Mesendoderm (in vitro differentiated cells): ENCODE results near the gene DCHS1.

Source experiments
- DNase-seq: peaks from one replicate; pipeline ENCODE4 v3.0.0; 2013
- H2AK5ac ChIP-seq: 2 replicates; pipeline ENCODE4 v1.6.1; 2013; ENCODE audit warnings: low read length, inconsistent platforms
- H2BK120ac ChIP-seq: 2 replicates; pipeline ENCODE4 v1.6.1; 2013; ENCODE audit warnings: low read depth, mild to moderate bottlenecking, low read length, moderate library complexity, mixed read lengths
- H2BK15ac ChIP-seq: replicated peaks from 2 replicates; pipeline ENCODE4 v1.6.1; 2013; ENCODE audit warnings: low read depth, mild to moderate bottlenecking, moderate library complexity
- H2BK5ac ChIP-seq: 2 replicates; pipeline ENCODE4 v1.6.1; 2013; ENCODE audit warnings: low read length, inconsistent platforms
- H3K18ac ChIP-seq: 2 replicates; pipeline ENCODE4 v1.6.1; 2013; ENCODE audit warnings: mild to moderate bottlenecking, low read length, mixed read lengths
- H3K23ac ChIP-seq: one replicate; pipeline ENCODE4 v1.6.1; 2013; ENCODE audit warnings: low read length
- H3K27ac ChIP-seq: 2 replicates; pipeline ENCODE4 v1.5.1; 2013; ENCODE audit warnings: low read depth, mild to moderate bottlenecking, inconsistent platforms, low read length, moderate library complexity
- H3K27me3 ChIP-seq: 2 replicates; pipeline ENCODE4 v1.6.1; 2013; ENCODE audit warnings: low read length, control low read depth, mild to moderate bottlenecking, inconsistent platforms; ENCODE audit not compliant: insufficient read depth, poor library complexity
- H3K36me3 ChIP-seq: 2 replicates; pipeline ENCODE4 v1.6.1; 2013; ENCODE audit warnings: low read length, inconsistent platforms; ENCODE audit not compliant: control insufficient read depth, insufficient read depth
- H3K4ac ChIP-seq: one replicate; pipeline ENCODE4 v1.6.1; 2013; ENCODE audit warnings: low read depth, mild to moderate bottlenecking, low read length, moderate library complexity
- H3K4me1 ChIP-seq: 2 replicates; pipeline ENCODE4 v1.6.1; 2013; ENCODE audit warnings: low read depth, low read length, inconsistent platforms; ENCODE audit not compliant: control insufficient read depth
- H3K4me2 ChIP-seq: 2 replicates; pipeline ENCODE4 v1.6.1; 2013; ENCODE audit warnings: low read length
- H3K4me3 ChIP-seq: 2 replicates; pipeline ENCODE4 v1.5.1; 2013; ENCODE audit warnings: mild to moderate bottlenecking, low read length
- H3K56ac ChIP-seq: one replicate; pipeline ENCODE4 v1.6.1; 2013; ENCODE audit warnings: low read length
- H3K79me1 ChIP-seq: 2 replicates; pipeline ENCODE4 v1.6.1; 2013; ENCODE audit warnings: low read length, inconsistent platforms
- H3K79me2 ChIP-seq: 2 replicates; pipeline ENCODE4 v1.6.1; 2013; ENCODE audit warnings: mild to moderate bottlenecking, low read length; ENCODE audit not compliant: control insufficient read depth, insufficient read depth
- H3K9ac ChIP-seq: 2 replicates; pipeline ENCODE4 v1.6.1; 2013; ENCODE audit warnings: low read length, inconsistent platforms
- H4K5ac ChIP-seq: one replicate; pipeline ENCODE4 v1.6.1; 2013; ENCODE audit warnings: low read length
- H4K8ac ChIP-seq: one replicate; pipeline ENCODE4 v1.6.1; 2013; ENCODE audit warnings: low read depth, mild to moderate bottlenecking, control low read depth, low read length, moderate library complexity
- WGBS: extraction: QIAGEN DNeasy Blood & Tissue Kit; methylation state at CpG from one replicate; pipeline ENCODE4 v1.1.7; 2013; ENCODE audit warnings: low lambda C conversion rate, missing lambda C conversion rate; ENCODE audit not compliant: insufficient coverage; ENCODE audit errors: extremely low coverage; 5-methylcytosine and 5-hydroxymethylcytosine counted together

DCHS1 gene

DNA sequence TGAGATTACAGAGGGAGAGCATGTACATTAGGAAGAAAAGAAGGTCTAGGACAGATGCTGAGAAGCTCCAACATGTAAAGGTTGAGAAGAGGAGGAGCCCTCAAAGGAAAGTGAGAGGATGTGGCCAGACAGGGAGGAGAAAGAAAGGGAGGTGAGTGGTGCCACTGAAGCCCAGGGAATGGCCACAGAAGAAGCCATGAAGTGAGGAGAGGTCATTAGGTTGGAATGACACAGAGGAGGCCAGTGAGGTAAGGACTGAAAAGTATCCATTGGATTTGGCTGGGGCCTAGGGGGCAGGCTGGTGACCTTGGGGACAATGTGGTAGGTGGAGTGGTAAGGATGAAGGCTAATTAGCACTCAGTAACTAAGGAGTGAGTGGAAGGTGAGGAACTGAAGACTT lies 3.0 kb upstream of the DCHS1 start:
- H3K36me3 ChIP-seq, result no peaks in the 10 kb centered on the region
- DNase-seq, result no peak
- no peak overlapping the region for H3K4me3 ChIP-seq
- H3K9ac ChIP-seq, result no peak overlapping the region
- H2AK5ac ChIP-seq, result no peak overlapping the region
- no peak overlapping the region for H3K56ac ChIP-seq
- no peak overlapping the region for H3K23ac ChIP-seq
- no peak overlapping the region for H3K27ac ChIP-seq
- H4K8ac ChIP-seq, result no peak overlapping the region
- peaks cover 6% of the 10 kb centered on the region for H3K27me3 ChIP-seq
- H3K79me1 ChIP-seq, result no peaks in the 10 kb centered on the region
- no peak overlapping the region for H3K4ac ChIP-seq
- H3K4me1 ChIP-seq, result peaks cover 5% of the 10 kb centered on the region
- no peak overlapping the region for H2BK5ac ChIP-seq
- no peak overlapping the region for H4K5ac ChIP-seq
- no peak overlapping the region for H2BK15ac ChIP-seq
- H3K4me2 ChIP-seq, result no peak overlapping the region
- H2BK120ac ChIP-seq, result no peak overlapping the region
- no peaks in the 10 kb centered on the region for H3K79me2 ChIP-seq
- no peak overlapping the region for H3K18ac ChIP-seq

DNA sequence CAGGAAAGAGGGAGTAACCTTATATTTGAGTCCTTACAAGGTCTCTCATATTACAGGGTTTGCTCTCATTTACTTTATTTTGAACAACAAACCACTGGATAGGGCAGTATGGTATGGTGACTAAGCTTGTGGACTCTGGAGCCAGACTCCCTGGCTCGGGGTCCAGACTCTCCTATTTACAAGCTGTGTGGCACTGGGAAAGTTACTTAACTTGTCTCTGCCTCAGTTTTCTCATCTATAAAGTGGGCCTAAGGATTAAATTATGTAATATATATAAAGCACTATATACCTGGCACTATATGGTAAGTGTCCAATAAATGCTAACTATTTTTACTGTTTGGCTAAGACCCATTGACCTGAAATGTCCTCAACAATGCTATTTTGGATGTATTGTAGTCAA lies 1.7 kb upstream of the DCHS1 start:
- no peak overlapping the region for H3K27ac ChIP-seq

DNA sequence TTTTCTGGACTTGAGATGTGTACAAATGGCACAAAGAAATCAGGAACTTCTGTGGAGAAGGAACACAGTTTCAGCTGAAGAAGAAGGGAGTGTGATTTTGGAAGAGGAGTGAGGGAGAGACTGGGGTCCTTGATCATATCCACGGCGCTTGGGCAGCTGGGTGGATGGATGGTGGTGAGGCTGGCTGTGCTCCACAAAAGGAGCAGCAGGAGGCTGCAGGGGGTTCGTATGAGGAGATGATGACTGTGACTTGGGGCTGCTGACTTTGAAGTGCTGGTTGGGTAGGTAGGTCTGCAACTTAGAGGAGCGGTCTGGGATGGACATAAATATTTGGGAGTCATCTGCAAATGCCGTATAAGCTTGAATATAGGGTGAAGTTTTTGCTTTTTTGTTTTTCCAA lies 1.3 kb upstream of the DCHS1 start:
- no peak overlapping the region for H3K27ac ChIP-seq
- no peak overlapping the region for H3K23ac ChIP-seq
- H3K4me1 ChIP-seq, result peaks cover 5% of the 10 kb centered on the region
- H3K36me3 ChIP-seq, result no peaks in the 10 kb centered on the region
- H2BK120ac ChIP-seq, result no peak overlapping the region
- no peak overlapping the region for H3K18ac ChIP-seq
- DNase-seq, result no peak
- H2AK5ac ChIP-seq, result no peak overlapping the region
- H3K4ac ChIP-seq, result no peak overlapping the region
- H3K79me1 ChIP-seq, result no peaks in the 10 kb centered on the region
- H3K27me3 ChIP-seq, result peaks cover 6% of the 10 kb centered on the region
- no CpG with 5 or more reads among the region's 5 CpGs for WGBS
- H3K56ac ChIP-seq, result no peak overlapping the region
- no peak overlapping the region for H3K4me3 ChIP-seq
- no peak overlapping the region for H3K9ac ChIP-seq
- no peak overlapping the region for H2BK15ac ChIP-seq
- H4K8ac ChIP-seq, result no peak overlapping the region
- no peak overlapping the region for H4K5ac ChIP-seq
- H2BK5ac ChIP-seq, result no peak overlapping the region
- H3K4me2 ChIP-seq, result no peak overlapping the region
- H3K79me2 ChIP-seq, result no peaks in the 10 kb centered on the region

More for the DNA sequence above, 1.7 kb upstream of the DCHS1 start:
- no peaks in the 10 kb centered on the region for H3K36me3 ChIP-seq
- no peak overlapping the region for H3K56ac ChIP-seq
- H2BK5ac ChIP-seq, result no peak overlapping the region
- no peak overlapping the region for H3K4me2 ChIP-seq
- H3K79me2 ChIP-seq, result no peaks in the 10 kb centered on the region
- peaks cover 6% of the 10 kb centered on the region for H3K27me3 ChIP-seq
- no peak overlapping the region for H3K9ac ChIP-seq
- no peak overlapping the region for H2AK5ac ChIP-seq
- WGBS, result no CpG with 5 or more reads among the region's 1 CpG
- H3K4ac ChIP-seq, result no peak overlapping the region
- H3K4me3 ChIP-seq, result no peak overlapping the region
- DNase-seq, result no peak
- no peak overlapping the region for H3K18ac ChIP-seq
- no peak overlapping the region for H2BK120ac ChIP-seq
- no peaks in the 10 kb centered on the region for H3K79me1 ChIP-seq
- H3K23ac ChIP-seq, result no peak overlapping the region
- H4K8ac ChIP-seq, result no peak overlapping the region
- H2BK15ac ChIP-seq, result no peak overlapping the region
- H4K5ac ChIP-seq, result no peak overlapping the region
- H3K4me1 ChIP-seq, result peaks cover 5% of the 10 kb centered on the region

DNA sequence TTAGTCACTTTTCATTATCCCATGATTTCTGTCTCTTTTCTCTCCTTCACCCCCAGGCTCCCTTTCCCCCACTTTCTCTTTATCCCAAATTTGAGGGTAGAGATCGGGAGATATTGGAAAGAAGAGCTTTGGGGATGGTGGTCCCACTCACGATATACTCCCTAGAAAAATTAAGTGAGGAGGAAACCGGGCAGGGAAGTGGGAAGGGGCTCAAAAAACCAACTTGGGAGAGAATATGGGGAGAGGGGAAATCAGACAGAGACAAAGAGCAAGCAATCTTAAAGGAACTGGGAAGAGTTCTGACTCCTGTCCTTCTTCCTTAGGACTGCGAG lies 941 bp upstream of the DCHS1 start:
- no peak for DNase-seq
- Histone ChIP-seq H3K18ac (no peak overlapping the region), H3K4ac (no peak overlapping the region), H3K9ac (peak overlapping the region; percentile 80), H3K4me2 (no peak overlapping the region), H4K8ac (no peak overlapping the region), H3K79me2 (no peaks in the 10 kb centered on the region), H2BK5ac (no peak overlapping the region), H2BK120ac (no peak overlapping the region), H3K27ac (no peak overlapping the region), H2BK15ac (no peak overlapping the region), H4K5ac (no peak overlapping the region), H3K23ac (no peak overlapping the region), H2AK5ac (no peak overlapping the region), H3K4me1 (peaks cover 5% of the 10 kb centered on the region), H3K36me3 (no peaks in the 10 kb centered on the region), H3K4me3 (no peak overlapping the region), H3K27me3 (peaks cover 6% of the 10 kb centered on the region), H3K79me1 (no peaks in the 10 kb centered on the region), H3K56ac (peak overlapping the region; percentile 91)
- WGBS, result no CpG with 5 or more reads among the region's 4 CpGs

DNA sequence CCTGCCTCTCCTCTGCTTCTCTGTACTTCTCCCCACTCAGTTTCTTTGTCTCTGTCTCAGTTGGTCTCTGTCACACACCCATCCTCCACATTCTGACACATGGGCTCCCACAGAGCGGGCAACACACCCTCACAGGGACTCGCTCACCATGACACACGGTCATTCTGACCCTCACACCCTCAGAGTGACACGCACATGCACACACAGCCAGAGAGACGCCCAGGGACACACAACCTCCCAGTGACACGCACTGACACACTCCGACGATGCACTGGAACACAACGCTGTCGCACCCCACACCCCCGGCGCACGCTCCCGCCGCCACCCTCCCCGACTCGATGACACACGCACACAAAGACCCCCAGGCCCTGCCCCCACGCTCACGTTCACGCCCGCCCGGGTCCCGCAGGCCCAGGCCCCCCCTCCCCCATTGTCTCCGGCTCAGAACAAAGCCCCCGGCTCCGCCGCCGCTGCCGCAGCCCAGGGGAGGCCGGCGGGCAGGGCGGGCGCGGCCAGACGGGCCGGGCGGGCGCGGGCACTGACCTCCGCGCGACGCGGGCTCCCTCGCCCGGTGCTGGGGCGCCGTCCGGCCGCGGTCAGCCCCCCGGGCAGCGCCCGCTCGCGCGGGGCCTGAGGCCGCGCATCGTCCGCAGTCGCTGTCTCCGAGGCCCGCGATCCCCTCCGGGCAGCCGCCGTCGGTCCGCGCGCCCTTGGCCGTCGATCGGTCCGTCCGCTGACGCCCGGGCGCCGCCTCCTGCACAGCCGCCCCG lies 404 bp downstream of the DCHS1 start:
- no peak for DNase-seq
- H3K36me3 ChIP-seq, result no peaks in the 10 kb centered on the region
- H2BK15ac ChIP-seq, result no peak overlapping the region
- peak overlapping the region; percentile 49 for H3K9ac ChIP-seq
- H3K4me1 ChIP-seq, result peaks cover 5% of the 10 kb centered on the region
- H2BK120ac ChIP-seq, result no peak overlapping the region
- peak overlapping the region; percentile 21 for H3K4me2 ChIP-seq
- H3K27me3 ChIP-seq, result peaks cover 6% of the 10 kb centered on the region
- no peak overlapping the region for H3K4ac ChIP-seq
- no peak overlapping the region for H2AK5ac ChIP-seq
- whole genome bisulfite sequencing, result no CpG with 5 or more reads among the region's 84 CpGs
- H3K4me3 ChIP-seq, result peak overlapping the region; percentile 7
- peak overlapping the region; percentile 85 for H3K18ac ChIP-seq
- H4K8ac ChIP-seq, result no peak overlapping the region
- H3K23ac ChIP-seq, result no peak overlapping the region
- H2BK5ac ChIP-seq, result no peak overlapping the region
- H4K5ac ChIP-seq, result no peak overlapping the region
- no peaks in the 10 kb centered on the region for H3K79me2 ChIP-seq
- H3K79me1 ChIP-seq, result no peaks in the 10 kb centered on the region
- no peak overlapping the region for H3K27ac ChIP-seq
- H3K56ac ChIP-seq, result peak overlapping the region; percentile 75
